COR-L47 (cell line): Measurements from ENCODE around the gene CBL.
A peak's percentile ranks its signal among the peaks of the same experiment; 100 is the strongest.
"Not testable (repeated sequence)": the region's sequence is repeated elsewhere in the genome, so short reads cannot be mapped to it uniquely, and the experiment has no call there.

Experiments used
- DNase-seq: peaks from one replicate; lab custom pipeline; 2025; lab: John Stamatoyannopoulos, UW

The CBL gene

GRCh38 chr11:119185981-119186634 is 20.0 kb upstream of the CBL start:
- no peak for DNase-seq

GRCh38 chr11:119187123-119187892 is 18.8 kb upstream of the CBL start:
- DNase-seq, result no peak

- DNase-seq, result no peak
Measured at GRCh38 chr11:119188067-119188466, 18.1 kb upstream of the CBL start.

GRCh38 chr11:119188887-119189286 is 17.3 kb upstream of the CBL start:
- no peak for DNase-seq

GRCh38 chr11:119189393-119189792 is 16.7 kb upstream of the CBL start:
- no peak for DNase-seq

GRCh38 chr11:119190531-119190930 is 15.6 kb upstream of the CBL start:
- no peak for DNase-seq

GRCh38 chr11:119191265-119191664 is 14.9 kb upstream of the CBL start:
- not testable (repeated sequence) for DNase-seq

- DNase-seq, result no peak
Measured at GRCh38 chr11:119192111-119192510, 14.0 kb upstream of the CBL start.

GRCh38 chr11:119193001-119193400 is 13.1 kb upstream of the CBL start:
- no peak for DNase-seq

- DNase-seq, result no peak
Measured at GRCh38 chr11:119193626-119194025, 12.5 kb upstream of the CBL start.

GRCh38 chr11:119194811-119195440 is 11.2 kb upstream of the CBL start:
- no peak for DNase-seq

GRCh38 chr11:119195680-119196079 is 10.5 kb upstream of the CBL start:
- peak; percentile 79 for DNase-seq

GRCh38 chr11:119196833-119197483 is 9.2 kb upstream of the CBL start:
- peak; percentile 80 for DNase-seq

GRCh38 chr11:119198925-119199324 is 7.2 kb upstream of the CBL start:
- no peak for DNase-seq

- DNase-seq, result not testable (repeated sequence)
Measured at GRCh38 chr11:119201236-119201635, 4.9 kb upstream of the CBL start.

GRCh38 chr11:119202554-119202953 is 3.6 kb upstream of the CBL start:
- no peak for DNase-seq

GRCh38 chr11:119204066-119204465 is 2.1 kb upstream of the CBL start:
- no peak for DNase-seq

- no peak for DNase-seq
Measured at GRCh38 chr11:119205080-119205479, 1.1 kb upstream of the CBL start.

GRCh38 chr11:119206511-119207414 is 624 bp downstream of the CBL start:
- no peak for DNase-seq

GRCh38 chr11:119207415-119207960 is 1.3 kb downstream of the CBL start:
- no peak for DNase-seq

GRCh38 chr11:119209186-119209585 is 3.0 kb downstream of the CBL start:
- no peak for DNase-seq
